Endothelial cell of umbilical vein (primary cell): ENCODE measurements around the gene LST1.

ENCODE experiments used
- CTCF ChIP-seq, 2 donors: IDR thresholded peaks; 1 replicate in 1 of 2; 2 replicates in 1 of 2; pipeline ENCODE4 v1.5.1; 2011; ENCODE audit warnings: low read length in 2 of 2, mild to moderate bottlenecking in 2 of 2, moderate library complexity in 2 of 2, control low read depth in 1 of 2, inconsistent platforms in 1 of 2, low read depth in 1 of 2; ENCODE audit not compliant: insufficient read depth in 1 of 2; ENCODE audit errors: extremely low read depth in 1 of 2
- EZH2 ChIP-seq: IDR thresholded peaks from 2 replicates; pipeline ENCODE4 v1.6.1; 2012; ENCODE audit warnings: borderline replicate concordance, low read depth, mild to moderate bottlenecking, moderate library complexity, low read length, inconsistent platforms; ENCODE audit not compliant: severe bottlenecking
- MAX ChIP-seq: IDR thresholded peaks from 2 replicates; pipeline ENCODE4 v1.6.1; 2011; ENCODE audit not compliant: insufficient read depth, insufficient read length
- MYC ChIP-seq: IDR thresholded peaks from one replicate; pipeline ENCODE4 v1.6.1; 2011; ENCODE audit warnings: mild to moderate bottlenecking, low read depth, low read length
- POLR2A ChIP-seq: IDR thresholded peaks from 2 replicates; pipeline ENCODE4 v1.6.1; 2012; ENCODE audit warnings: low read depth, mild to moderate bottlenecking, control low read depth, low read length
- POLR2AphosphoS5 ChIP-seq: IDR thresholded peaks from 2 replicates; pipeline ENCODE4 v1.6.1; 2012; ENCODE audit warnings: low read depth, mild to moderate bottlenecking, control low read depth, low read length, moderate library complexity; ENCODE audit not compliant: insufficient read depth

- TF ChIP-seq CTCF (IDR thresholded peaks at IDR 0.05; ENCODE audit: extremely low read depth in 1 of 2, insufficient read depth in 1 of 2, low read depth in 1 of 2, low read length in 2 of 2): no peak
- TF ChIP-seq MAX: no peak
- TF ChIP-seq EZH2: no peak
- no peak for TF ChIP-seq POLR2A
- TF ChIP-seq POLR2AphosphoS5: no peak
- no peak for TF ChIP-seq MYC
Measured at GRCh38 chr6:31633447-31633846, 47.4 kb downstream of the LST1 start.
